Pulmonary artery endothelial cell (primary cell): Measurements from ENCODE around the gene ARID5B. TPM values are rescaled to one million over a fixed set of nuclear protein-coding genes. Genes with fewer than 3 reads are reported as not detected.

Source experiments
- DNase-seq: peaks from one replicate; pipeline ENCODE4 v3.0.0-alpha.2; 2011; ENCODE audit warnings: low read depth, low spot score
- total RNA-seq: library from RNA; depleted of rRNA; stranded (reverse); fragments of >200 nt; gene quantifications from 2 replicates; pipeline ENCODE4 v1.2.3, GENCODE V29; 2014

The ARID5B gene
- total RNA-seq, 1 donor from 2014 or later = 4.6 TPM

- no peak for DNase-seq
Observed at GRCh38 chr10:61903928-61904344, 2.4 kb downstream of the ARID5B start.

GRCh38 chr10:61904733-61905725 is 3.5 kb downstream of the ARID5B start:
- DNase-seq = no peak

GRCh38 chr10:61905837-61906561 is 4.5 kb downstream of the ARID5B start:
- DNase-seq = no peak

GRCh38 chr10:61906562-61906901 is 5.0 kb downstream of the ARID5B start:
- no peak for DNase-seq

- no peak for DNase-seq
Observed at GRCh38 chr10:61907011-61907410, 5.5 kb downstream of the ARID5B start.

GRCh38 chr10:61907587-61907986 is 6.1 kb downstream of the ARID5B start:
- no peak for DNase-seq

- DNase-seq = no peak
Observed at GRCh38 chr10:61910226-61910805, 8.8 kb downstream of the ARID5B start.

- no peak for DNase-seq
Observed at GRCh38 chr10:61910894-61911293, 9.4 kb downstream of the ARID5B start.

- DNase-seq = no peak
Observed at GRCh38 chr10:61911425-61911824, 9.9 kb downstream of the ARID5B start.

GRCh38 chr10:61912981-61913380 is 11.5 kb downstream of the ARID5B start:
- no peak for DNase-seq

GRCh38 chr10:61918140-61918539 is 16.6 kb downstream of the ARID5B start:
- no peak for DNase-seq

- no peak for DNase-seq
Observed at GRCh38 chr10:61918989-61919388, 17.5 kb downstream of the ARID5B start.

- DNase-seq = no peak
Observed at GRCh38 chr10:61919646-61920215, 18.2 kb downstream of the ARID5B start.

- DNase-seq = no peak
Observed at GRCh38 chr10:61921143-61921542, 19.6 kb downstream of the ARID5B start.

GRCh38 chr10:61923210-61923949 is 21.9 kb downstream of the ARID5B start:
- no peak for DNase-seq

GRCh38 chr10:61923950-61924274 is 22.4 kb downstream of the ARID5B start:
- DNase-seq = no peak

GRCh38 chr10:61929555-61929954 is 28.1 kb downstream of the ARID5B start:
- DNase-seq = no peak

- no peak for DNase-seq
Observed at GRCh38 chr10:61931620-61932332, 30.3 kb downstream of the ARID5B start.

GRCh38 chr10:61933859-61934555 is 32.5 kb downstream of the ARID5B start:
- DNase-seq = no peak

- no peak for DNase-seq
Observed at GRCh38 chr10:61935077-61935476, 33.6 kb downstream of the ARID5B start.
